K562 (cell line): ENCODE data around the gene MTRF1L. TPM values are rescaled to one million over a fixed set of nuclear protein-coding genes. Genes with fewer than 3 reads are reported as not detected.
A peak's percentile ranks its signal among the peaks of the same experiment; 100 is the strongest.

Experiments
- ATAC-seq: fragments of 200-7000 bp; cut with Tn5 transposase; 3 replicates; pipeline ENCODE4 v1.9.1; 2020; ENCODE audit warnings: moderate library complexity
- BruUV-seq: library from RNA; stranded (reverse); fragments of 400-500 nt; replicated peaks from 2 replicates; lab custom pipeline; 2021; lab: Mats Ljungman, UMichigan
- CTCF ChIA-PET: fragments of 300-600 bp; formaldehyde crosslinking; extraction: SDS; loops from one replicate; lab custom pipeline; 2021; ENCODE audit warnings: low intra/inter-chr PET ratio; lab: Yijun Ruan, JAX
- POLR2A ChIA-PET: fragments of 300-600, 350-650 bp; sonication (Branson Sonifier 250); formaldehyde crosslinking; extraction: SDS; loops from one replicate; lab custom pipeline; 2021; ENCODE audit warnings: antibody characterized with exemption, inconsistent platforms; lab: Yijun Ruan, JAX
- DNase-seq, 4 experiments: peaks; one replicate each; pipeline versions ENCODE4 v3.0.0 to v3.0.0-alpha.2; 2011 to 2018; ENCODE audit warnings: low spot score in 3 of 4, mixed read lengths in 3 of 4; ENCODE audit errors: extremely low read depth in 1 of 4
- FAIRE-seq: peaks from 2 replicates; lab custom pipeline; 2011; peaks lifted over from hg19 to GRCh38; lab: Jason Lieb, UNC
- H2AFZ ChIP-seq: 2 replicates; pipeline ENCODE4 v1.6.0; 2011; ENCODE audit warnings: low read depth, low read length, control low read depth, inconsistent platforms
- H3K27ac ChIP-seq: fragments of 200-600 bp; 3 replicates; pipeline ENCODE4 v1.8.0; 2011; ENCODE audit warnings: low read depth, mild to moderate bottlenecking, control low read depth, inconsistent platforms, low read length, moderate library complexity, mixed read lengths; ENCODE audit errors: extremely low read depth
- H3K27me3 ChIP-seq, 2 experiments: fragments of 300-600 bp in 1 of 2; 2 replicates in 1 of 2; 3 replicates in 1 of 2; pipeline versions ENCODE4 v1.6.0 to v1.8.0; 2011; ENCODE audit warnings: inconsistent platforms in 2 of 2, low read length in 2 of 2, mild to moderate bottlenecking in 1 of 2, mixed read lengths in 1 of 2, moderate library complexity in 1 of 2; ENCODE audit not compliant: control insufficient read depth in 2 of 2, insufficient read depth in 2 of 2
- H3K36me3 ChIP-seq: fragments of 300-600 bp; 3 replicates; pipeline ENCODE4 v1.8.0; 2011; ENCODE audit warnings: mild to moderate bottlenecking, low read length, inconsistent platforms; ENCODE audit not compliant: control insufficient read depth, insufficient read depth
- H3K4me1 ChIP-seq, 2 experiments: fragments of 200-600 bp in 1 of 2; replicated peaks in 1 of 2; 2 replicates in 1 of 2; 3 replicates in 1 of 2; pipeline versions ENCODE4 v1.5.1 to v1.8.0; 2011; ENCODE audit warnings: inconsistent platforms in 2 of 2, low read length in 2 of 2, mild to moderate bottlenecking in 1 of 2, mixed read lengths in 1 of 2, moderate library complexity in 1 of 2; ENCODE audit not compliant: control insufficient read depth in 2 of 2, insufficient read depth in 2 of 2
- H3K4me2 ChIP-seq: 2 replicates; pipeline ENCODE4 v1.6.1; 2011; ENCODE audit warnings: low read length, control low read depth, inconsistent platforms, mixed read lengths; ENCODE audit not compliant: insufficient read depth
- H3K4me3 ChIP-seq: fragments of 200-600 bp; sonication (generic), shearing (Covaris generic); 2 replicates; pipeline ENCODE4 v1.5.1; 2016; ENCODE audit warnings: control low read depth, inconsistent platforms
- H3K79me2 ChIP-seq: fragments of 200-600 bp; 3 replicates; pipeline ENCODE4 v1.8.0; 2011; ENCODE audit warnings: low read length, inconsistent platforms; ENCODE audit not compliant: control insufficient read depth, insufficient read depth
- H3K9ac ChIP-seq, 2 experiments: 2 replicates each; pipeline versions ENCODE4 v1.6.0 to v1.6.1; 2011; ENCODE audit warnings: low read depth in 2 of 2, low read length in 2 of 2, control low read depth in 1 of 2, inconsistent platforms in 1 of 2, mild to moderate bottlenecking in 1 of 2, mixed read lengths in 1 of 2; ENCODE audit not compliant: insufficient read depth in 1 of 2
- H3K9me1 ChIP-seq: one replicate; pipeline ENCODE4 v1.6.0; 2011; ENCODE audit warnings: inconsistent platforms, mild to moderate bottlenecking, low read length, moderate library complexity; ENCODE audit not compliant: control insufficient read depth, insufficient read depth
- H3K9me3 ChIP-seq: replicated peaks from 2 replicates; pipeline ENCODE4 v1.5.1; 2011; ENCODE audit warnings: low read depth, low read length, inconsistent platforms; ENCODE audit not compliant: control insufficient read depth, insufficient read depth
- H4K20me1 ChIP-seq: replicated peaks from 2 replicates; pipeline ENCODE4 v1.6.1; 2011; ENCODE audit warnings: low read length, inconsistent platforms, mixed read lengths; ENCODE audit not compliant: control insufficient read depth, insufficient read depth
- ATF1 ChIP-seq, 2 experiments: fragments of 450-650 bp in 1 of 2; IDR thresholded peaks; 2 replicates each; pipeline ENCODE4 v1.6.1; 2016; ENCODE audit warnings: missing compliant biosample characterization in 1 of 2, missing genetic modification characterization in 1 of 2
- KDM1A ChIP-seq, 2 experiments: fragments of 450-650 bp; IDR thresholded peaks; 2 replicates each; pipeline ENCODE4 v1.6.1; 2016; ENCODE audit warnings: mild to moderate bottlenecking in 2 of 2
- LARP7 ChIP-seq: fragments of 450-650 bp; IDR thresholded peaks from 2 replicates; pipeline ENCODE4 v1.6.1; 2016
- RBM25 ChIP-seq: fragments of 200-400 bp; formaldehyde crosslinking; IDR thresholded peaks from 2 replicates; pipeline ENCODE4 v1.6.1; 2018; ENCODE audit warnings: low read length, low read depth, moderate library complexity; ENCODE audit not compliant: severe bottlenecking
- SMAD2 ChIP-seq: fragments of 150-350 bp; IDR thresholded peaks from 2 replicates; pipeline ENCODE4 v1.6.1; 2014; ENCODE audit warnings: low read depth, mild to moderate bottlenecking, low read length
- WGBS: fragments of 100-300 bp; shearing (Covaris generic); methylation state at CpG from one replicate; pipeline ENCODE4 v1.1.6; 2016; ENCODE audit warnings: low coverage, mixed read lengths; ENCODE audit not compliant: insufficient coverage; ENCODE audit errors: missing lambda C conversion rate; 5-methylcytosine and 5-hydroxymethylcytosine counted together
- in situ Hi-C: fragments of 300-500 bp; cut with MboI; formaldehyde crosslinking; loops from 4 replicates; pipeline ENCODE4 v1.15.0; 2018; ENCODE audit warnings: inconsistent platforms, mixed read lengths
- intact Hi-C: fragments of 100-400 bp; cut with micrococcal nuclease; formaldehyde crosslinking; loops from 2 replicates; pipeline ENCODE4 v1.14.2; 2022
- polyA plus RNA-seq, 8 experiments: library from polyadenylated mRNA; depleted of rRNA in 4 of 8; stranded (reverse) in 5 of 8; unstranded in 3 of 8; fragments of >200 nt; fragmentation: Nextera tagmentation in 2 of 8; fragmentation: Illumina TruSeq in 1 of 8; extraction: Ambion mirVana in 2 of 8; extraction: Trizol in 1 of 8; gene quantifications; 2 replicates each; pipeline versions ENCODE4 v1.2.1 to v1.2.3, GENCODE V29; 2011 to 2014; ENCODE audit warnings: inconsistent platforms in 1 of 8, missing spikeins in 1 of 8
- total RNA-seq, 7 experiments: library from RNA; depleted of rRNA in 6 of 7; stranded (reverse); fragments of >200 nt in 6 of 7; fragmentation: Illumina TruSeq in 2 of 7; extraction: Trizol in 2 of 7; gene quantifications; 2 replicates each; pipeline versions ENCODE4 v1.2.1 to v1.2.3, GENCODE V29; 2011 to 2021; ENCODE audit warnings: low replicate concordance in 1 of 7

MTRF1L gene
- total and polyA plus RNA-seq, 9 of the 15 experiments (the other 6 are each of a cell fraction or from before 2014, with no cell fraction given): 10.7 to 34.0 (median 30.2) TPM

DNA sequence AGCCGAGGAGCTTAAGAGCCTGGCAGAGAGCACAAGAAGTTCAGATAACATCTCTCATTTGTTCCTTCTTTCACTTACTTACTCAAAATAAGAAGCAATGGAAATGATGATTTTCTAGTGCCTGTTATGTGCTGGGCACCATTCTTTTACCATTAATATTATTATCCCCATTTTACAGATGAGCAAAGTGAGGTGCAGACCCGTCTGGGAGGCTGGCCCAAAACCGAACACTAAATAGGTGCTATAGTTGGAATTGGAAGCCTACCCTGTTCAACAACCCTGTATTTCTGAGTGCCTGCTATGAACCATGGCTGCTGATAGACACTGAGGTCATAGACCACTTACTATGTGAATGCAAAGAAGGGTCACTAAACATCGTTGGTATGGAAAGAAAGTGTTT is 25.0 kb upstream of the MTRF1L start:
- H4K20me1 ChIP-seq: no peaks in the 10 kb centered on the region
- ATAC-seq (no peak), FAIRE-seq (no peak), DNase-seq (no peak)
- no peaks in the 10 kb centered on the region for H3K36me3 ChIP-seq
- H3K27me3 ChIP-seq: no peaks in the 10 kb centered on the region; a peak in 1 of 5 replicates
- H3K4me2 ChIP-seq: no peak overlapping the region; the same call in 1 of the 2 replicates
- ChIA-PET CTCF (no interaction called here), POLR2A (no interaction called here)
- peak; percentile 69 for TF ChIP-seq RBM25
- TF ChIP-seq KDM1A (IDR thresholded peaks at IDR 0.05): 0 out of 4 replicates have a peak, but pooled peaks of 1 of the 2 experiments have one; percentile 12
- no peak for TF ChIP-seq LARP7
- in situ Hi-C loops (no loop called here), intact Hi-C loops (loop anchor here (5.0 to 10.0 kb wide), 2 partner anchors 475 to 1347 kb away; no protein-coding TSS in a partner anchor)
- no peaks in the 10 kb centered on the region for H3K9me3 ChIP-seq
- no TSS peak for BruUV-seq
- H3K27ac ChIP-seq: no peak overlapping the region
- WGBS: 3% methylated on average over 4 of the region's 4 CpGs
- no peak overlapping the region for H3K9ac ChIP-seq
- no peaks in the 10 kb centered on the region for H3K79me2 ChIP-seq
- H3K4me3 ChIP-seq: no peak overlapping the region
- no peaks in the 10 kb centered on the region for H3K4me1 ChIP-seq
- H2AFZ ChIP-seq: no peak overlapping the region
- H3K9me1 ChIP-seq: no peaks in the 10 kb centered on the region

DNA sequence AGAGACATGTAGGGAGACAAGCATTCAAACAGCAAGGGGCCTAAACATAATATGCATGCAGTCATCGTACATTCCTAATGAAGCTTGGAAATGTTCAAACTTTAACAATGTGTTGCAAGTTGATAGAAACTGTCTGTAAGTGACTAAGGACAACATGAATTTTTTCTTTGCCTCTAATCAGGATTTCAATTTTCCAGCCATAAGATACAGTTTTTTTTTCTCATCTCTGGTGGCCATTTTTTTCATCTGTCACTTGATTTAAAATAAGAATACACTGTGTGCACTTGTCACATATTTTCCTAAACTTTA is 22.2 kb upstream of the MTRF1L start:
- ATAC-seq (no peak), FAIRE-seq (no peak), DNase-seq (no peak)
- H2AFZ ChIP-seq: peak overlapping the region; percentile 29; the same call in 1 of the 2 replicates
- no peak overlapping the region for H3K27ac ChIP-seq
- H3K4me3 ChIP-seq: no peak overlapping the region
- no peaks in the 10 kb centered on the region for H3K9me3 ChIP-seq
- in situ Hi-C loops: no loop called here
- no peaks in the 10 kb centered on the region for H3K9me1 ChIP-seq
- no peak overlapping the region for H3K9ac ChIP-seq
- H3K27me3 ChIP-seq: peaks cover 0 to 7% of the 10 kb centered on the region in 2 experiments; a peak in 2 of 5 replicates
- WGBS: 0% methylated on average over 1 of the region's 1 CpG
- ChIA-PET CTCF (interaction anchor here (0.6 to 3.2 kb wide), 4 partner anchors 71 to 1351 kb away, joined by 3 to 24 read pairs (median 6); no protein-coding TSS in a partner anchor), POLR2A (interaction anchor here (0.6 kb wide), 1 partner anchor 10 kb away, joined by 3 read pairs; no protein-coding TSS in a partner anchor)
- no peaks in the 10 kb centered on the region for H3K79me2 ChIP-seq
- no TSS peak for BruUV-seq
- H3K4me1 ChIP-seq: no peaks in the 10 kb centered on the region
- no peaks in the 10 kb centered on the region for H3K36me3 ChIP-seq
- H4K20me1 ChIP-seq: no peaks in the 10 kb centered on the region
- H3K4me2 ChIP-seq: no peak overlapping the region
- intact Hi-C loops: loop anchor here (1.0 to 10.0 kb wide), 6 partner anchors 70 to 1350 kb away; no protein-coding TSS in a partner anchor
- TF ChIP-seq SMAD2: no peak
- no peak for TF ChIP-seq ATF1 (CRISPR knock-in tag; IDR thresholded peaks at IDR 0.05)
- peak; percentile 26; the same call in 1 of the 2 replicates for TF ChIP-seq ATF1 (tag; IDR thresholded peaks at IDR 0.05)
